ENCODE results near the gene ZFP36.

GRCh38 chr19:39448271-39448670 is 41.6 kb downstream of the ZFP36 start:
- no peak for TF ChIP-seq CTCF (conservative IDR thresholded peaks at IDR 0.05 in 1 of 2, IDR thresholded peaks at IDR 0.05 in 1 of 2; ENCODE audit: low read depth in 1 of 2, low read length in 2 of 2)
- TF ChIP-seq EZH2 (IDR thresholded peaks at IDR 0.05; ENCODE audit: low read length, missing control alignments): no peak

Data from fibroblast of lung (primary cell).